NCI-H146 (cell line): ENCODE data around the gene RFLNA.
"Not testable (repeated sequence)": the region's sequence is repeated elsewhere in the genome, so short reads cannot be mapped to it uniquely, and the experiment has no call there.

ENCODE experiments used
- DNase-seq: peaks from one replicate; lab custom pipeline; 2025; lab: John Stamatoyannopoulos, UW

RFLNA gene

DNA sequence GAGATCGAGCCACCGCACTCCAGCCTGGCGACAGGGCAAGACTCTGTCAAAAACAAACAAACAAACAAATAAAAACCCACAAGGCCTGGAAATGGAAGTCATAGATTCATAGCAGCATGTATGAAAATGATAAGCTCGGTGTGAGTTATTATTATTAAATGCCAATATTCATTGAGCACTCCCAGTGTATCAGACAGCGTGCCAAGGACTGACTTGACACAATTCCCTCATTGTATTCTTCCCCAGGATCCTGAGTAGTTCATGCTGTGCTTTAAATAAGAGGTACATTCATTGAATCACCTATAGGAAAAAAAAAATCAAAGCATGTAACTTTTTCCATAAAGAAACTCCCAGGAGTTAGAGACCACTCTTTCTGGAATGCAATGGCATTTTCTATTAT is 12.6 kb upstream of the RFLNA start:
- DNase-seq, result no peak

DNA sequence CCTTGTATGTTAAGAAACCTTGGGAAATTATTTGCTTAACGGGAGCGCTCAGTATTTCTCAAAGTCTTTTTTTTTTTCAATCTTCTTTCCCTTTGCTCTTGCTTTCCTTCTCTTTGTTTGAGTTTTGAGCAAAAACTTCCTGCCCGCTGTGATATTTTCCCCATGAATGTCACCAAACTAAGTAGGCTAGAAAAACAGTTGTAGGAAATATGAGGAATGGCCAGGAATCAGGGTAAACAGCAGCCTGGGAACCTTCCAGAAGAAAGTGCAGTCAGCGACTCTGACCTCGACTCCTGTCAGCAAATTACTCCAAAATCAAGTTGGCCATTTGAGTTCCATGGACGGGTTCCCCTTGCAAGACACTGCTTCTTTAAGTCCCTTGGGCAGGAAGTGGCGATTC is 11.6 kb upstream of the RFLNA start:
- DNase-seq, result no peak

DNA sequence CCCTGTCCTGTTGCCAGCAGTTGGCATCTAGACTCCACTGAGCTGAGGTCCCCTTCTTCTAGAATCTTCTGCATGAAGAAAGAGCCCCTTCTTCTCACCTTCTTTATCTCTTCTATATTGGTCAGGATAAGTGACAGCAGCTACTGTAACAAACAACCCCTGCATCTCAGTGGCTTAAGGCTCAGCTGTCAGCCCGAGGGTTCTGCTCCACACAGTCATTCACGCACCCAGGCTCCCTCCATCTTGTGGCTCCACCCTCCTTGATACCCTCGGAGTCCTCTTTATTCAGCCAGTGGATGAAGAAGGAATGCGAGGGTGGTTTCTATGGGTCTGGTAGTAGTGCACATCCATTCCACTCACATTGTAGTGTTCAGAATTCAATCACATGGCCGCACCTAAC is 10.5 kb upstream of the RFLNA start:
- DNase-seq, result no peak

DNA sequence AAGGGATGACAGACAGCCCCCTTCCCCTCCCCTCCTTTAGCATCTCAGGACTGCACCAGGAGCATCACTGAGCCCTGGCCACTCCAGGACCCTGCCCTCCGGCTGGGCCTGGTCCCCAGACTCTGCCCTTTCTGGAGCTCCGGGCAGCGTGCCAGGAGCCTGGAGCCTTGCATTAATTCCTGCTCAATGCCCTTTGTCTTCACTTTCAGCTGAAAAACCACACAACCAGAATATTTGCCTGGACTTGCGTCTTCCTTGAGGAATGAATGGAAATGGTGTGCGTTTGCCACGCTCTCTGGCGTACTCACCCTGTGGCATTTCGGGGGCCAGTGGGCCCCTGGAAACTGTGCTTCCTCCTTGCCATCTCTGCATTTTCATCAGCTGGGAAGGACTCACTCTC is 8.5 kb upstream of the RFLNA start:
- DNase-seq, result peak; percentile 69

DNA sequence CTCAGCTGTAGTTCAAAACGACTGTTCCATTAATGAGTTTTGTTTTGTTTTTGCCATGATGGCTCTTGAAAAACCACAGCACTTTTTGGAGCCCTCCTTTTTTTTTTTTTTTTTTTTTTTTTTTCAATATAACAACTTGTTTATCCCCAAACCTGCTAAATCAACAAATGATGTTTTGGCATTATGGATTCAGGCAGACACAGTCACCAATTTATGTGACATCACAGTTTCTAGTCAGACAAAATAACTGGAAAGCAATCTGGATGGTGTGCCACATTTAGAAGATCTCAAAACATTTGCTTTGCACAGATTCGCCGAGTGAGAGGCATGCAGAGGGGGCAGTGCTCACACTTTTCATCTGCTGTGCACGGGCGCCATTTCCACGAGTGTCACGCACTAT is 7.9 kb upstream of the RFLNA start:
- no peak for DNase-seq

DNA sequence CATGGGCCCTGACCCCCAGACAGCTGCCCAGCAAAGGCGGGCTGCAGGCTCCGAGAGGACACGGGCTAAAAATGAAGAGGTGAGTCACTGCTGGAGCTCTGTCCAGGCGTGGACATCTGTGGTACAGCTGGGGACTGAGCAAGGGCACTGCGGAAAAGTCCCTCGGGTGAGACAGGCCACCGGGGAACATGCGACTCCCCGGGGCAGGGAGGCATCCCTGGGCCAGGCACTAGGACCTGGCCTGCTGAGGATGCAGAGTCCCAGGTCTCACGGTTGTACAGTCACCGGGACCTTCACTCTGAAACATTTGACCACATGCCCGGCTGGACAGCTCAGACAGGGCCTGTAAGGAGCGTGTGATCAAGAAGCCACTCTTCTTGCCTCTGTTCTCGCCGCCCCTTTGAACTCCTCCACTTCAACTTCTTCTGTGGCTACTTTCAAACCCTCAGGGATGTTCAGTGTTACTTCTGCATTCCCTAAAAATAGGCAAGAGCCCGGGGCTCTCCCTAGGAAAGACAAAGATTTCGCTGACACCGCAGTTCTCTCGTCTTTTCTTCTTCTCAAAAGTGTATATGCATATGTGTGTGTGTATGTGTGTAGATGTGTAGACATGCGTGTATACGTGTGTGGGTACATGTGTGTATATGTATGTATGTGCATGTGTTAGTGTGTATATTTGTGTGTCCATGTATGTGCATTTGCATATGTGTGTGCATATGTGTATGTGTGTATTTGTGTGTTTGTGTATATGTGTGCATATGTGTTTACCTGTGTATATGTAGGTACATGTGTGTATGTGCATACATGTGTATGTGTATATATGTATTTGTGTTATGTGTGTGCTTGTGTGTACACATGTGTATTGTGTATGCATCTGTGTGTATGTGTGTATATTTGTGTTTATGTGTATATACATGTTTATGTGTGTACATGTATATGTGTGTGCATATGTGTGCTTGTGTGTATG is 5.0 kb upstream of the RFLNA start:
- no peak for DNase-seq

DNA sequence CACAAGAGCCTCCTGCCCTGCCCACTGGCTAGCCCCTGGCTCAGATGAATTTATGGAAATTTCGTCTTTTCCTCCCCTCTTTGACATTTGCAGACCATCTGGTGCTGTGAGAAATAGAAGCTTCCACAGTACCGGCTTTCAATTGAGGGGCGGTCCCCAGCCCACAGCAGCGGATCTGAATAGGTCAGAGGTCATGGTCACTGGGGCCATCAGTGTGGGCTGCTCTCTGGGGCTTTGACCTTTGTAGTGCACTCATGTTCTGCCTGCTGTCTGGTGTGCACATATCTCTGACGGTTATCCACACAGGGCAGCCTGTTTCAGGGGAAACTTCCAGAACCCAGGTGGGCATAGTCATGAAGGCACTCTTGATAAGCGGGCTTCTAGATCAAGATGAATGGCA is 2.5 kb upstream of the RFLNA start:
- no peak for DNase-seq

DNA sequence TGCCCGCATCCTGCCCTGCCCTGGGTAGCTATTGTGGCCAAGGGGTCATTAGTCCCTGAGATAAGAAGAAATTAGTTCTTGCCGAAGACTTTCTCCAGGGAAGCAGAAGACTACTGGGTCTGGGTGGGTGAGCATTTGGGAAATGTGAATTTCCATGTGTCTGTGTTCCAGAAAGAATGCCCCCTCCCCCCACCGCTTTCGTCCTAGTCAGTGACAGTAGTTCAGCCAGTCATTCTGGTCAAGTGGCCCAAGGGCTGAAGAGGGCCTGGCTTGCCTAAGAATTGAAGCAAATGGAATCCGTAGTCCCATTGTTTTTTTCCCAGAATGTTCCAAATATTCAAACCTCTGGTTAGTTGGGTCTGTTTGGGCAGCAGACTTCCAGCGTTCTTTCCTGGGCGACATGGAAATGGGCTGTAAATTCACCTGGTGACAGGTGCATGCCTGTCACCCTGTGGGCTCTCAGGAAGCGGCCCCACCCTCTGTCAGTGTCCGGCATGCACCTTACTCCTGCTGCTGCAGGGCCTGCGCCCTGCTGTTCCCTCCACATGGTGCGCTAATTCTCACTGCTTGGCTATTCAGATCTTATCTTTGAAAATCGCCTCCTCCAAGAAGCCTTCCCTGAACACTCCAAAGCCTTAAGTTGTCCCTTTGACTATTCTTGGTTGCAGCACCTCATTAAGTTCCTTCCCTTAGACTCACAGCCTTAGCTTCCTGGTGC is 1.4 kb upstream of the RFLNA start:
- DNase-seq, result peak; percentile 52

DNA sequence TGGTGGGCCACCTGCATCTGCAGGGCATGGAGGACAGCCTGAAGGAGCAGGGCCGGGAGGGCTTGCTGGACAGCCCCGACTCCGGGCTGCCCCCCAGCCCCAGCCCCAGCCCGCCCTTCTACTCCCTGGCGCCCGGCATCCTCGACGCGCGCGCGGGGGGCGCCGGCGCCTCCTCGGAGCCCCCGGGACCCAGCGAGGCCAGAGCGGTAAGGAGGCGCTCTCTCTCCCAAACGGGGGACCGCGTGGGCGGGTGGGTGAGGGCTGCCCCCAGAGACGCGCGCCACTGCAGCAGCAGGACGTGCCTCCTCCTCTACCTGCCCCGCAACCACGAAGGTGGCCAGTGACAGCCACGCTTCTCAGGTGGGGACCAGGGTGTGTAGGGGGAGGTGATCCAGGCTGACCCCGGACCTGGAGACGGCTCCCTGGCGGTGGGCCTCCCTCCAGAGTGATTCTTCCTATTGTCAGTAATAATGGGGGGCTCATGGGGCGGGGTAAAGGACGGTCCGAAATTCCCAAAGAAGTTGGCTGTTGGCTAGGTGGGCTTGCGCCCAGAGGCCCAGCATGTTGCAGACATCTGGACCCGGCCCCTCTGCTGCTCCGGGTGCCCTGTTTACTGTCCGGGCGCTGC is 652 bp downstream of the RFLNA start:
- DNase-seq, result peak; percentile 40

DNA sequence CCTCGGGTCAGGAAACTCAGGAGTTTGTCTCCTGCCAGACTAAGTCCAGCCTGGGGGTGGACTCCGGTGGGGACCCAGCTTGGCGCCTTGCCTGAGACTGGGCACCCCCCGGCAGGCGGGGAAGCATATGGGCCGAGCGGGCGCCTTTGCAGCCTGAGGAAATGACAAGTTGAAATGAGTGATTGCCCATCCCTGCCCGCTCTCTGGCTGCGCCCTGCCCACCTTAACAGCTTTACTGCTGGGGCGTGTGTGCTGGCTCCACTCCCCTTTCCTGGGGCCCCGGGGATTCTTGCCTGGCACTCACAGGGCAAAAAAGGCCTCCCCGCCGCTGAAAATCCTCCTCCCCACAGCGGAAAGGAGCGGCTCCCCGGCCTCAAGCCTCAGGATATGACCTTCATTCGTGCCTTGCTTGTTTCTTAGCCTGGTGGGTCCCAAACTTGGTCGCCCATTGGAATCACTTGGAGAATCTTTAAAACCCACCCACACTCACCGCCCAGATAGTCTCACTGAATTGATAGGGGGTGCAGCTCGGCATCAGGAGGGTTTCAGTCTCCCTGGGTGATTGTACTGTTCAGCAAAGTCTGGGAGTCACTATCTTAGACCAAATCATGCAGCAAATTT is 1.5 kb downstream of the RFLNA start:
- no peak for DNase-seq

DNA sequence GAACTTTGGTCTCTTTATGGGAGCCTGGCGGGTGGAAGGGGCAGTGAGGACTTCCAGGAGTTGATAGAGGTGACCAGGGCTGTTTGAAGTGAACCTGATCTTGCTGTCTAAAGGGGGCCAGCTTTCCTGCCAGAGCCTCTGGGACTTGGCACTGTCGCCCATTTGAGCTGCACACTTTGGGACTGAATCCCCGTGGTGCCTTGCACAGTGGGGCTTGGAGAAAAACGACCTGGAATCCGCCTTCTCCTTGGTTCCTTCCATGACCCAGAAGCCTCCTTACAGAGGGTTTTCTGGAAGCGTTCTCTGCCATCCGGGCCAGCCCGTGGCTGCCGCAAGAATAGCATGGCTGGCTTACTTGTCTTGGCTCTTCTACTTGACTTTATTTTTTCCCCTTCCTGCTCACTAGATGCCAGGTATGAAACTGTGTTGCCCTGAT is 2.0 kb downstream of the RFLNA start:
- DNase-seq, result no peak

DNA sequence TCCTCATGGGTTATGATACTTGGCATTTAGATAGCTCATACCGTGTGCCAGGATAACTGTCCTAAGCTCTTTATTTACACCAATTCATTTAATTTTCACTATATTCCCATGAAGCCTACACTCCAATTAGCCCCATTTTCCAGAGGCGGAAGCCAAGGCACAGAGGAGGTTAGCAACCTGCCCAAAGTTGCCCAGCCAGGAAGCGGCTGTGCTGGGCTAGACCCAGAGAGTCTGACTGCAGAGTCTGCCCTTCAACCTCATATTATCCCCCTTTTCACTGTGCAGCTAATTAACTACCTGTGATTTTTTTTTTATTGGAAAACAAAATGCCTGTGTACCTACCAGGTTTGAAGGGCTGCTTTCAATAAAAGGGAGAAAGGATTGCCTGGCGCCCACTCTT is 2.5 kb downstream of the RFLNA start:
- no peak for DNase-seq

DNA sequence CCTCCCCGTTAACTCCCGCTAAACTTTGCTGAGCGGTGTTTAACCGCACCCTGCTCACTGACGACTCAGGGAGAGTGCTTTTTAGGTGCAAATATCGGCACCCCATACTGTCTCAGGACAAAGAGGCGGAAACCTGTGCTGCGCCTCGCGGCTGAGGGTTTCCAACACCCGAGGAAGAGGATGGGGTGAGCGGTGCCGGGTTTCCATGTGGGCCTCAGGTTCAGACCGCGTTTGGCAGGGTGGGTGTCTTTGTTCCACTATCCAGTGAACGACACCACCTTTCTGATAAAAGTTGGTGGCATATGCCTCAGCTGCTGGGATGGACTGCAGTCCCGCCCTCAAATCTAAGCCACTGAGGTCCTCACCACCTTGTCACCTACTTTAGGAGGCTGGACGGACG is 3.0 kb downstream of the RFLNA start:
- DNase-seq, result no peak

DNA sequence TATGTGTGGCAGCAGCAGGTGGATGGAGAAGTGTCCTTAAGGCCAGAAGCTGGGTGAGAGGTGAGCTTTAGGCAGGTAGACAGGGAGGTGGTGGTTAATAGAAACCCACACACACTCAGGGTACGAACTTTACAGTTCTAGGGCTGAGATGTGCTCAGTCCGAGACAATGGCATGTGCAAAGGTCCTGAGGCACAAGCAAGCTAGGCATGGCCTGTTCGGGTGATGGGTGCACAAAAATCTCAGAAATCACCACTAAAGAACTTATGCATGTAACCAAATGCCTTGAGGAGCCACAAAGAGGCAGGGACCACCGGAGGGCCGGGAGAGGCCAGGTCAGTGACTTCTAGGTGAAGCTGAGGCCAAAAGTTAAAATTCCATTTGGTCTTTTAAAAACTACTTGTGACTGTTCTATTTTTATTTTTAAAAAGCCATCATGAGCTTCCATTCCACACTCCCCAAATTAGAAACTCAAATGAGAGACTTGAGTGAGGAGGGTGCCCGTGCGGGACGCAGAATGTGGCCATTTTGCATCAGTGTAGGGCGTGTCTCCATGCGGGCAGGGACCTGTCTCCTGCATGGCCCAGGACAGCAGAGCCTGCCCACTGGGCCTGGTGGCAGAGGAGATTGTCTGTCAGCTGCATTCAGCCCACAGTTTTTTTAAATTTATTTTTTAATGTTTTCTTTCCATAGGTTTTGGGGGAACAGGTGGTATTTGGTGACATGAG is 4.0 kb downstream of the RFLNA start:
- no peak for DNase-seq

DNA sequence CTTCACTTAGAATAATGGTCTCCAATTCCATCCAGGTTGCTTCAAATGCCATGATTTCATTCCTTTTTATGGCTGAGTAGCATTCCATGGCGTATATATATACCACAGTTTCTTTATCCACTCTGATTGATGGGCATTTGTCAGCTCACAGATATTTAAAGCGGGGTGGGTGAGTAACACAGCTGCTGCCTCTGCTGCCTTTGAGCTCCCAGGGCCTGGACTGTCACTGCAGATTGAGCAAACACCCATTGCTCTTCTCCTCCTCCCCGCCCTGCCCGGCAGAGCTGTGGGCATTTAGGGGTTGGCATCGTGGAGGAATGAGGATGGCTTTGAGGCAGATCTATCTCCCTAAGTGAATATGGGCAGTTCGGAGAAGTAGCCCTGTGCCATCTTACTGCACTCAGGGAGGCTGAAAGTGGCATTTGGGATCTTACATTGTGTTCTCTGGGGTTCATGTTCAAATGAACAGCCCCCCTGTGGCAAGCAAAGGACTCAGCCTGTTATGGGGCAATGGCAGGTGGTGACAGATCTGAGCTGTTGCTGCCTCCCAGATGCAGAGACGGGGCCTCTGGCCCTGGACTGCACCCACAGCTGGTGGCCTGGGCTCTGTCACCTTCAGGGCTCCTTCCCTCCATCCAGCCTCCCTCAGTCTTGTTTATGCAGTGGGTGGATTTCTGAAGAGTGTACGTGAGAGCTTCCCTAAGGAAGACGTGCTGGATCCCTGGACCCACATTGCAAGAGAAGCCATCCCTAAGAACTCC is 4.9 kb downstream of the RFLNA start:
- DNase-seq, result no peak

DNA sequence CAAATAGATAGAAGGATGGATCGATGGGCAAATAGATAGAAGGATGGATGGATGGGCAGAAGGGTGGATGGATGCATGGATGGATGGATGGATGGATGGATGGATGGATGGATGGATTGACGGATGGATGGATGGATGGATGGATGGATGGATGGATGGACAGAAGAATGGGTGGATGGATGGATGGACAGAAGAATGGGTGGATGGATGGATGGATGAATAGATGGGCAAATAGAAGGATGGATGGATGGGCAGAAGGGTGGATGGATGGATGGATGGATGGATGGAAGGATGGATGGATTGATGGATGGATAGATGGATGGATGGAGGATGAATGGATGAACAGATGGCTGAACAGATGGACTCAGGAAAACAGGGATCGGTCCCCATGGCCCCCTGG is 5.8 kb downstream of the RFLNA start:
- DNase-seq, result not testable (repeated sequence)

DNA sequence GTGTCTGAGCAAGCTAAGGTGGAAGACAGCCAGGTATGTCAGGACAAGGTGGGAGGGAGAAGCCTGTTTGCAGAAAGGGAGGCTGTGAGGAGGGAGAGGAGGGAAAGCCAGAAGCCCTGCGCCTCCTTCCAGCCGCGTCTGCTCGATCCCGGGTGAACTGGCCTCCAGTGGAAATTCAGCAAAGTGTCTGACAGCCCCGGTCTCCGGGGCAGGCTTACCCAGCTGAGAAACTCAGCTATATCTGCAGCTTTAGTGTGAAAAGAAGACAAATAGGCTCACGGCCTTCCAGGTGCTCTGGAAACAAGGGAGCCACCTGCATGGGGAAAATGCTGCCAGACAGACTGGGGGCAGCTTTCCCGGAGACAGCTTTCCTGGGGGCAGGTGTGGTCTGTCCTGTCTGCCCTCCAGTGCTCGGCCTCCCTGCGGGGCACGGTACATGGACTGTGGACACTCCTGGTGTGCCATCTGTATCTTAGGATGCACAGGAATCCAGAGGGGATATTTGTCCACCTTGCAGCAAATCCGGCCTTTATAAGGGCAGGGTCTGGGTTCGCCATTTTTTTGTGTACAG is 6.3 kb downstream of the RFLNA start:
- DNase-seq, result peak; percentile 77

DNA sequence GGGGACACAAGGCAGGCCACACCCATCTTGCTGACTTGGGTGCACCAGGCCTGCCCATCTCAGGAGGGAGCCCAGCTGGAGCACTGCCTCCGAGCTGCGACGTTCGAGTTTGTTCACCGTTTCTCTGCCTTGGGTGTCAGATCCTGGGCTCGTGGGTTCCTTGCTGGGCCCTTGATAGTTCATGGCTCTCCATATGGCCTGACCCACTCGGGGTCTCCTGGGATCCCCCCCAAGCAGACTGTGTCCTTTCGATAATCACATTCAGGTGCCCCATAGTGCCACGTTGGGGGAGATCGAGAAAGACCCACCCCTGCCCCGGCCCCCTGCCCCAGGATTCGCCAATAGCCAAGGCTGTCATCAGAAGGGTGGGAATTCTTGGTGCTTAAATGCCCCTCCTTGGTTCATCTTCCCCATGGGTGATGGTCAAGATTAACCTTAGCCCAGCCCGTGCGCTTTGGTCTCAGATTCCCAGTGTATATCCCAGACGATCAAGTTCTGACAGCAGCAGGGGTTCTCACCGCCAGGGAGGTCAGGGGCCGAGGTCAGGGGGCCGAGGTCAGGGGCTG is 7.4 kb downstream of the RFLNA start:
- no peak for DNase-seq

DNA sequence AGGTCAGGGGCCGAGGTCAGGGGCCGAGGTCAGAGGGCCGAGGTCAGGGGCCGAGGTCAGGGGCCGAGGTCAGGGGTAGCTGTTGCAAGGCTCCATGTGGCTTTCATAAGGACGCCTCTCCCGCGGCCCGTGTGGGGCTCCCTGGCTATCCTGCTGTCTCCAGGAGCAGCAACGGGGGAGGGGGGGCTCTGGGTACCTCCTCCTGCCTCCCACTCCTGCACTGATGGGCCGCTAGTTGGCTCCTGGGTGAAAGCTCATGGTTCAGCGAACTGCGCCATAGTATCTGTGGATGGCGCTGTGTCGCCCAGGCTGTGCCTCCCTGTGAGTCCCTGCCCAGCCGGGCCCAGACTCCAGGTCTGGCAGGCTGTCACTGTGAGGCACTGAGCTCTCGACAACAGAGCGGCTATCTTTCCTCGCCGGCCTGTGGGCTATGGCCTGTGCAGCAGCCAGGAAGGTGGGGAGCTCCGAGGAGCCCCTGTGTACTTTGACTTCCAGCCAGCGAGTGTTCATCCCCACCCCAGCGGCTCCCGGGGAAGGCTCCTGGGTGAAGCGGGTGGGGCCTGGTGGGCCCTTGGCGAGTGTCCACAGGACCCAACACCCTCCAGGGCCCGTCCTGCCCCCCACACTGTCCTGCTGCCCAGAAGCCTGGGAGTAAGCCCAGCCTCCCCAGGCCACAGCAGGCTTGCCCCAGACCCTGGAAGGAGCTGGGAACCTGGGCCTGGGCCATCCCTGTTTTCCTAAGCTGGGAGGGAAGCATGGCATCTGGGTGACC is 8.1 kb downstream of the RFLNA start:
- DNase-seq, result no peak
